Progenitor cell of endocrine pancreas (in vitro differentiated cells): Measurements from ENCODE around the gene DMAC2L. TPM values are rescaled to one million over a fixed set of nuclear protein-coding genes. Genes with fewer than 3 reads are reported as not detected.

Source experiments
- DNase-seq: peaks from one replicate; pipeline ENCODE4 v3.0.0; 2021; ENCODE audit warnings: low spot score; ENCODE audit not compliant: unreplicated experiment
- H3K27ac Mint-ChIP-seq: 2 replicates; pipeline ENCODE4 v1.8.0; 2021; ENCODE audit warnings: mild to moderate bottlenecking, moderate library complexity, mixed read lengths
- H3K27me3 Mint-ChIP-seq: 2 replicates; pipeline ENCODE4 v1.8.0; 2021; ENCODE audit warnings: mixed read lengths
- H3K36me3 Mint-ChIP-seq: 2 replicates; pipeline ENCODE4 v1.8.0; 2022; ENCODE audit warnings: mixed read lengths; ENCODE audit not compliant: insufficient read depth
- H3K4me1 Mint-ChIP-seq: 2 replicates; pipeline ENCODE4 v1.8.0; 2021; ENCODE audit warnings: low read depth, mixed read lengths
- H3K4me3 Mint-ChIP-seq: 2 replicates; pipeline ENCODE4 v1.8.0; 2021; ENCODE audit warnings: low read depth, mild to moderate bottlenecking, moderate library complexity, mixed read lengths
- H3K9me3 Mint-ChIP-seq: 2 replicates; pipeline ENCODE4 v1.8.0; 2021; ENCODE audit warnings: low read depth, mixed read lengths
- CTCF ChIP-seq: fragments of 200-600 bp; sonication (generic); IDR thresholded peaks from one replicate; pipeline ENCODE4 v1.5.0; 2021; ENCODE audit warnings: antibody characterized with exemption, mild to moderate bottlenecking; ENCODE audit not compliant: unreplicated experiment
- microRNA-seq: library from miRNA; unstranded; fragments of <30 nt; microRNA quantifications from one replicate; pipeline ENCODE4 v1.1.0, GENCODE V29; 2020; ENCODE audit warnings: borderline number of aligned reads; ENCODE audit not compliant: unreplicated experiment
- total RNA-seq: library from RNA; stranded (reverse); gene quantifications from 2 replicates; pipeline ENCODE4 v1.2.1, GENCODE V29; 2021

The DMAC2L gene
- total RNA-seq, 1 donor from 2014 or later, result 19.6 TPM

DNA sequence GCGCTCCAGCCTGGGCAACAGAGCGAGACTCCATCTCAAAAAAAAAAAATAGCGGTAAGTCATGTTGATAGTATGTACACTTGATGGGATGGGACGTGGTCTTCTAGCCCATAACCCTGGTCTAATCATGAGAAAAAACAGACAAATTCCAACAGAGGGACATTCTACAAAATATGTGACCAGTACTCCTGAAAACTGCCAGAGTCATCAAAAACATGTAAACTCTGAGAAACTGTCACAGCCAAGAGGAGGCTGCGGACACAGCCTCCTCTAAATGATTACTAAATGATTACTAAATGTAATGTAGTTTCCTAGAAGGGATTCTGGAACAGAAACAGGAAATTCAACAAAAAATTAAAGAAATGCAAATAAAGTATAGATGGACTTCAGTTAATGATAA, 63.6 kb downstream of the DMAC2L start:
- Mint-ChIP-seq H3K9me3 (no peaks in the 10 kb centered on the region), H3K4me3 (no peak overlapping the region), H3K27ac (no peak overlapping the region), H3K36me3 (no peaks in the 10 kb centered on the region), H3K4me1 (peaks cover 9% of the 10 kb centered on the region), H3K27me3 (no peaks in the 10 kb centered on the region)
- DNase-seq, result no peak
- TF ChIP-seq CTCF, result no peak

Small RNA genes lying within 50 kb of the gene (microRNA-seq; reads per million reads assigned to microRNA genes)
- not detected for gene MIR4504

Other genes with a start within 250 kb of the DMAC2L start
- gene VCPKMT, start 195.8 kb upstream of the DMAC2L start, total RNA-seq, result 11.9 and 14.6 TPM in 2 replicates
- gene SOS2, start 80.7 kb upstream of the DMAC2L start, total RNA-seq, result 34.2 and 35.7 TPM in 2 replicates
- 13.1 and 14.4 TPM in 2 replicates for gene L2HGDH, start 95 bp upstream of the DMAC2L start, total RNA-seq
- 1.3 and 1.5 TPM in 2 replicates for gene CDKL1, start 84.6 kb downstream of the DMAC2L start, total RNA-seq
- 73.0 and 74.1 TPM in 2 replicates for gene MAP4K5, start 220.2 kb downstream of the DMAC2L start, total RNA-seq
- gene ATL1, start 247.8 kb downstream of the DMAC2L start, total RNA-seq, result 6.8 and 6.9 TPM in 2 replicates